Ishikawa (cell line): ENCODE data around the gene RNF183.

Experiments used
- CREB1 ChIP-seq: IDR thresholded peaks from 2 replicates; pipeline ENCODE4 v1.6.1; 2012; ENCODE audit warnings: low read depth
- EGR1 ChIP-seq: IDR thresholded peaks from 2 replicates; pipeline ENCODE4 v1.6.1; 2012
- EP300 ChIP-seq: IDR thresholded peaks from 2 replicates; pipeline ENCODE4 v1.6.1; 2012; ENCODE audit warnings: borderline replicate concordance
- FOXM1 ChIP-seq: IDR thresholded peaks from 2 replicates; pipeline ENCODE4 v1.6.1; 2012; ENCODE audit warnings: low read depth, borderline replicate concordance
- TAF1 ChIP-seq: IDR thresholded peaks from 2 replicates; pipeline ENCODE4 v1.6.1; 2012; ENCODE audit warnings: low read depth, mild to moderate bottlenecking
- TEAD4 ChIP-seq: IDR thresholded peaks from 2 replicates; pipeline ENCODE4 v1.6.1; 2012
- ZBTB7A ChIP-seq: IDR thresholded peaks from 2 replicates; pipeline ENCODE4 v1.6.1; 2012; ENCODE audit warnings: low read depth
- TF ChIP-seq, protein P1 (sequence below): IDR thresholded peaks from 2 replicates; pipeline ENCODE4 v1.6.1; 2012

DNA sequence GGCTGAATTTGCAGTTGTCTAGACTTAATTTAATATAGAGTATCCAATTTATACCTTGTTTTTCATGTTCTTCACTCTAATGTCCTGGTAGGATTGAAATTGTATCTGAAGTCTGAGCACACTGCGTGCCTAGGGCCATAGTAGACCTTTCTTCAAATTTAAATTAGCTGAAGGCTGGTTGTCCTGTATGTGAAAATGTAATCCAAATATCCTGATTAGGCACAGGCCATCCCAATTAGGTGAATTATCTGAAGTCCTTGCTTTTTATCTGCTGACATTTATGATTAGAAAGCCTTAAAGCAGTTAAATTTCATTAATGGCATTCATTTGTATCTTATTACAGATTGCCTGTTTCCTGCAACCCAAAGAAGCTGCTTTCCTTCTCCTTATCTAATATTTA lies 48.2 kb downstream of the RNF183 start:
- TF ChIP-seq CREB1 = no peak
- TF ChIP-seq TEAD4 = no peak
- no peak for TF ChIP-seq TAF1
- TF ChIP-seq EP300 = no peak
- TF ChIP-seq FOXM1 = no peak
- no peak for TF ChIP-seq ZBTB7A
- TF ChIP-seq, protein P1, sequence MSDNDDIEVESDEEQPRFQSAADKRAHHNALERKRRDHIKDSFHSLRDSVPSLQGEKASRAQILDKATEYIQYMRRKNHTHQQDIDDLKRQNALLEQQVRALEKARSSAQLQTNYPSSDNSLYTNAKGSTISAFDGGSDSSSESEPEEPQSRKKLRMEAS = no peak
- no peak for TF ChIP-seq EGR1
